GM18870 (cell line): Measurements from ENCODE around the gene CCL22.

Source experiments
- ATAC-seq: cut with Tn5 transposase; IDR thresholded peaks from one replicate; pipeline ENCODE4 v1.9.1; 2021; ENCODE audit warnings: moderate library complexity; ENCODE audit not compliant: unreplicated experiment

CCL22 gene

GRCh38 chr16:57345666-57346204 is 12.8 kb upstream of the CCL22 start:
- ATAC-seq = no peak

GRCh38 chr16:57347858-57348257 is 10.7 kb upstream of the CCL22 start:
- ATAC-seq = no peak

- ATAC-seq = no peak
Measured at GRCh38 chr16:57348327-57348726, 10.3 kb upstream of the CCL22 start.

- peak; percentile 88 for ATAC-seq
Measured at GRCh38 chr16:57349212-57350031, 9.2 kb upstream of the CCL22 start.

- no peak for ATAC-seq
Measured at GRCh38 chr16:57352636-57353047, 5.9 kb upstream of the CCL22 start.

- no peak for ATAC-seq
Measured at GRCh38 chr16:57354311-57354710, 4.3 kb upstream of the CCL22 start.

GRCh38 chr16:57355898-57356414 is 2.6 kb upstream of the CCL22 start:
- no peak for ATAC-seq

GRCh38 chr16:57356547-57356946 is 2.0 kb upstream of the CCL22 start:
- ATAC-seq = no peak

- no peak for ATAC-seq
Measured at GRCh38 chr16:57357330-57358085, 1.1 kb upstream of the CCL22 start.

- ATAC-seq = no peak
Measured at GRCh38 chr16:57358086-57358420, 530 bp upstream of the CCL22 start.

GRCh38 chr16:57360321-57360935 is 1.8 kb downstream of the CCL22 start:
- no peak for ATAC-seq

- no peak for ATAC-seq
Measured at GRCh38 chr16:57361404-57361803, 2.8 kb downstream of the CCL22 start.

- no peak for ATAC-seq
Measured at GRCh38 chr16:57364143-57364542, 5.6 kb downstream of the CCL22 start.

- ATAC-seq = no peak
Measured at GRCh38 chr16:57366544-57367040, 8.0 kb downstream of the CCL22 start.

- ATAC-seq = no peak
Measured at GRCh38 chr16:57367116-57367752, 8.7 kb downstream of the CCL22 start.

- no peak for ATAC-seq
Measured at GRCh38 chr16:57371494-57372371, 13.2 kb downstream of the CCL22 start.

- no peak for ATAC-seq
Measured at GRCh38 chr16:57372372-57373116, 14.0 kb downstream of the CCL22 start, which contains the start of gene CX3CL1. Gene CX3CL1, plus strand, starts transcription at chr16:57372490. Its CDS starts 79 bp downstream, at chr16:57372569.

- ATAC-seq = no peak
Measured at GRCh38 chr16:57373117-57373947, 14.7 kb downstream of the CCL22 start.
